NCI-H2107 treated with DMSO at 0.1 percent for 48 hours (cell line): ENCODE data around the gene RFC4.
"Not testable (repeated sequence)": the region's sequence is repeated elsewhere in the genome, so short reads cannot be mapped to it uniquely, and the experiment has no call there.

ENCODE experiments used
- DNase-seq: peaks from one replicate; lab custom pipeline; 2025; ENCODE audit not compliant: unreplicated experiment; lab: John Stamatoyannopoulos, UW

The RFC4 gene, protein sequence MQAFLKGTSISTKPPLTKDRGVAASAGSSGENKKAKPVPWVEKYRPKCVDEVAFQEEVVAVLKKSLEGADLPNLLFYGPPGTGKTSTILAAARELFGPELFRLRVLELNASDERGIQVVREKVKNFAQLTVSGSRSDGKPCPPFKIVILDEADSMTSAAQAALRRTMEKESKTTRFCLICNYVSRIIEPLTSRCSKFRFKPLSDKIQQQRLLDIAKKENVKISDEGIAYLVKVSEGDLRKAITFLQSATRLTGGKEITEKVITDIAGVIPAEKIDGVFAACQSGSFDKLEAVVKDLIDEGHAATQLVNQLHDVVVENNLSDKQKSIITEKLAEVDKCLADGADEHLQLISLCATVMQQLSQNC

GRCh38 chr3:186806089-186807055, at the start of gene RFC4:
TSS of gene RFC4 (minus strand) at chr3:186806482. CDS start at chr3:186804713, 1,769 bp downstream.
- peak; percentile 89 for DNase-seq

DNA sequence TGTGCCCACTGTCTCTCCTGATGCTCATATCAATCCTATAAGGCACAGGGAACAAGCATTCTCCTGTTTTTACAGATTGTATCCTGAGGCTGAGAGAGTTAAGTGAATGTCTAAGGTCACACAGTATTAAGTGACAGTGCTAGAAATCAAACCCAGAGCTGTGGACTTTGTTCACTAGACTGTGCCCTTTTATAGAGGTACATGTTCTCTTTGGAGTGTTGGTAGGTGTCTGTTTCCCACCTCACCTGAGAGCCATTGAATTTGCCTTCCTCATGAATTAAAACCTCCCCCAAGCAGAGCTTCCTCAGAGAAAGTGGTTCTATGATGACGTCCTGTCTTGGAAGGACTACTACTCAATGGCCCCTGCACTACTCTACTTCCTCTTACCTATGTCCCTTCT, 48.7 kb upstream of the RFC4 start:
- DNase-seq = no peak

DNA sequence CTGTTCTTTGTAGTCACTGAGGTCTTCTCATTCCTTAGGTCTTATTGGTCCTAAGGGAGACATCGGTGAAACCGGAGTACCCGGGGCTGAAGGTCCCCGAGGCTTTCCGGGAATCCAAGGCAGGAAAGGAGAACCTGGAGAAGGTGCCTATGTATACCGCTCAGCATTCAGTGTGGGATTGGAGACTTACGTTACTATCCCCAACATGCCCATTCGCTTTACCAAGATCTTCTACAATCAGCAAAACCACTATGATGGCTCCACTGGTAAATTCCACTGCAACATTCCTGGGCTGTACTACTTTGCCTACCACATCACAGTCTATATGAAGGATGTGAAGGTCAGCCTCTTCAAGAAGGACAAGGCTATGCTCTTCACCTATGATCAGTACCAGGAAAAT, 47.9 kb upstream of the RFC4 start:
- DNase-seq = no peak

DNA sequence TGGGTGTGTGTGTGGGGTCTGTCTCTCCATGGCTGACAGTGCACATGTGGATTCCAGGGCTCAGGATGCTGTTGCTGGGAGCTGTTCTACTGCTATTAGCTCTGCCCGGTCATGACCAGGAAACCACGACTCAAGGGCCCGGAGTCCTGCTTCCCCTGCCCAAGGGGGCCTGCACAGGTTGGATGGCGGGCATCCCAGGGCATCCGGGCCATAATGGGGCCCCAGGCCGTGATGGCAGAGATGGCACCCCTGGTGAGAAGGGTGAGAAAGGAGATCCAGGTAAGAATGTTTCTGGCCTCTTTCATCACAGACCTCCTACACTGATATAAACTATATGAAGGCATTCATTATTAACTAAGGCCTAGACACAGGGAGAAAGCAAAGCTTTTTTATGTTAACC, 46.7 kb upstream of the RFC4 start:
- no peak for DNase-seq

DNA sequence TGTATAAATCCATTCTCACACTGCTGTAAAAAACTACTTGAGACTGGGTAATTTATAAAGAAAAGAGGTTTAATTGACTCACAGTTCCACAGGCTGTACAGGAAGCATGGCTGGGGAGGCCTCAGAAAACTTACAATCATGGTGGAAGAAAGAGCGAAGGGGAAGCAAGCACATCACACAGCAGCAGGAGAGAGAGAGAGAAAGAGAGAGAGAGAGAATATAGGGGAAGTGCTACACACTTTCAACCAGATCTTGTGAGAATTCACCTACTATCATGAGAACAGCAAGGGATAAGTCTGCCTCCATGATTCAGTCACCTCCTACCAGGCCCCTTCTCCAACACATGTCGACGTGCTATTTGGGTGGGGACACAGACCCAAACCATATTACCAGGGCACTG, 45.6 kb upstream of the RFC4 start:
- not testable (repeated sequence) for DNase-seq

DNA sequence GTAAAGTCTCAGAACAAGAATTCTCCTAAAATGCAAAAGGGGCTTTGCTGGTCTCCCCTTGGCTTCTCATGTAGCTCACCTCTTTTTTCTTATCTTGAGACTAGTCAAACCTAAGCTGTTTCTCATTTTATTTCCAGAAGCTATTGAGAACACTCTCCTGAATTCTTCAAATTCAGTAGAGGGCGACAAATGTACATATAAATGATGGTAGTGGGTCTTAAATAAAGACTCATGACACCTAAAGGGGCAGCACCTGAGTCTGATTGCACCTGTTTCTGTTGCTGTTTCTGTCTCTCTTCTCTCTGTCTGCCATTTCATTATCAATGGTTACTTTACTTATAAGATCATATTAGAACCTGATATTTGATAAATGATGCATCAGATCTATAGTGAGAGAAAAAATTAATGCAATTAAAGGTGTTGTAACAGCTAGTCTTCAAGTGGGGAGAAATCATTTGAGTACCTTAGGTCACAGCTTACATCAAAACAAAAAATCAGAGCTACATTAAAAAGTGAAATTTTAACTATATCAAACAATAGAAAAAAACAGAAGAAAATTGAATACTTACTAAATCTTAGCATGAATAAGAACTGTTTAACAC, 43.2 kb upstream of the RFC4 start:
- peak; percentile 94 for DNase-seq

DNA sequence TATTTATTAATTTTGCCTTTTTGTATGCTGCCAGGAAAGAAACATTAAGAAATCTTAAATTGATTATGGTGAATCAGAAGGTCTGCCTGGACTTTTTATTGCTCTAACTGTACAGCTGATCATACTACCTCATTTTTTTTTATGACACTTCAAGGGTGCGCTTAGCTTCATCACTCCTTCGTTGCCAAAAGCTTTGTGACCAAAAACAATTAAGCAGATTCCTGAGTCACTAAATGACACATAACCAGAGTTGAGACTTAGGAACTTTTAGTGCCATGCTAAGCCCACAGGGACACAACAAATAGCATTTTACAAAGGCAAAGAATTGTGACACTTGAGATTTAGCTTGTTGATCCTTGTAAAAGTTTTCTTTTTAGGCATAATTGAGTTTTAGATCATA, 41.2 kb upstream of the RFC4 start:
- DNase-seq = no peak

DNA sequence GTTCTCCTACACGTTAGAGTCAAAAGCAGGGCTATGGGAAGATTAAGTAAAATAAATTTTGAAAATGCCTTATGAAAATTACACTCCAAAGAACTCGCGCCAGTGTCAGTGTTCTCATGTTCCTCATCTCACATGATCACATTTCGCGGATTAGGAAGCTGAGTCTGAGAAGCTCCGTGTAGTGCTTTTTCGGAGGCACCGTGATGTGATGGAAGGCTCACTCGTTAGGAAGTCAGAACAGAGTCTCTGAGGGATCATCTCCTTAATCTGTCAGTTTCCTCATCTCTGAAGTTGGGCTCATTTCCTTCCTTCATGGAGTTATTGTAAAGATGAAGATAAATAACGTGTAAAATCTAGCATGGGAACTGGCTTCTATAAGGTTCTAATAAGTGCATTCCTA, 39.5 kb upstream of the RFC4 start:
- no peak for DNase-seq

DNA sequence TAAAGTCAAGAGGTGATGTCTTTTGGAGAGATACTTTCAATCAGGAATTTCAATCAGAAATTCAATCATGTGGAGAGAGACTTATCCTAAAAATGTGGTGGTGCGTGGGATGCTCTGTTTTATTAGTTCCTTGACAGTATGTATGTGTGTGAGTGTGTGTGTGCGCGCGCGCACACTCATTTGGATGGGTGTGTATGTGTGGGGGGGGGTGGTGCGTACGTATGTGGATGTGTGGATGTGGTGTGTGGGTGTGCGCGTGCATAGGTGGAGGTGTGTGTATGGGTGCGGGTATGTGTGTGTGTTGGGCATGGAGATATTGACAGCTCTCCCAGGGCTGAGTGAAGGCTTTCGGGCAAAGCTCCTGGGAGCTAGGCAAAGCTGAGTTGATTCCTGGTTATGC, 38.6 kb upstream of the RFC4 start:
- DNase-seq = no peak

DNA sequence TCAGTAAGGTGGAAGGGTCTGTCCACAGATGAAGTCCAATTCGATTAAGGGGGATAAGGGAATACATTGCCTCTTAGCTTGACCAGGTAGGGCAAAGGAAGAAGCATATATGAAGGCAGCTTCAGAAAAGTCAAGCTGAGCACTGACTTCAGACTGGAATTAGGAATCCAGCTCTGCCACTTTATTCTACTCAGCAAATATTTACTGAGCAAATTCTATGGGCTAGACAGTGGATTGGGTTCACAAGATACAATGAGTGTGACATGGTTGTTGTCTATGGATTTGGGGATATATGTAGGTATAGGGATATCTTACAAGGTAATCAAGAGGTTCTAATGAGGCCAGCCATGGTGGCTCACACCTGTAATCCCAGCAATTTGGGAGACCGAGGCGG, 36.8 kb upstream of the RFC4 start:
- no peak for DNase-seq

GRCh38 chr3:186842426-186843038, 36.2 kb upstream of the RFC4 start, which contains the start of gene ADIPOQ:
TSS of gene ADIPOQ (plus strand) at chr3:186842710. CDS start at chr3:186853059, 10,349 bp downstream.
- no peak for DNase-seq

- no peak for DNase-seq
Observed at GRCh38 chr3:186841620-186842019, 35.3 kb upstream of the RFC4 start.

- DNase-seq = no peak
Observed at GRCh38 chr3:186839874-186840641, 33.8 kb upstream of the RFC4 start.

DNA sequence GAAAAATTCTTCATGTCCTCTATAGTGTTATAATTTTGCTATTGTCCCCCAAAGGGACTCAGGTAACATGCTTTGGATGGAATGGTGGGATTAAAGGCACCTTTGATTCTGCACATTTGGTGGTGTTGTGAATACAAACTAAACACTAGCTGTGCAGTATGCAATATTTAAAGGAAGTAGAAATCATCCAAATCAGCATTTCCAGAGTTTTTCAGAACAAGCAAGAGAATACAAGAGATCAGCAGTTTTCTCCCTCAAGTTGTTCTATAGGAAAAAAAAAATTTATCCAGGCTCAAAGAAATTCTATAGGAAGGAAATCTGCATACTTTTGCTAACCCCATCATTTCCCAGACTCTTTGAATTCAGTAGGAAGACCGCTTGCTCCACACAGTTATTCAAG, 26.0 kb upstream of the RFC4 start:
- no peak for DNase-seq

DNA sequence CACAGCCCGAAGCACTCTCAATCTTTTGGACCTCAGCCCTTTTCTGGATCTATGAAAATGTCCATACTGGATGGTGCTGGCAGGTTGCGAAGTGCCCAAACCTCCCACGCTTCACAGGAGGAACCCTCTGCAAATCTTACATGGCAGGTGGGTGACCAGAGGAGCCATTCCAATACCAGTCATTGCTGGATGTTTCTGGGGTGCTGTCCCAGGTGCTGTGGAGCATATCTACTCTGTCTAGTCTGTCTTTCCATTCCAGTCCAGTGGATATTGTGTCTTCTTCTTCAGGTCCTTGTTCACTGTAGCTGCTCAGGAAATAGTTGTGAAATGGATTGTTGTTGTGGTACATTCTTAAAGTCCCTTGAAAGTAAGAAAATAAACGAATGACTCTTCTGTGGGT, 25.5 kb upstream of the RFC4 start:
- no peak for DNase-seq

GRCh38 chr3:186828340-186828739, 22.1 kb upstream of the RFC4 start:
- DNase-seq = no peak

DNA sequence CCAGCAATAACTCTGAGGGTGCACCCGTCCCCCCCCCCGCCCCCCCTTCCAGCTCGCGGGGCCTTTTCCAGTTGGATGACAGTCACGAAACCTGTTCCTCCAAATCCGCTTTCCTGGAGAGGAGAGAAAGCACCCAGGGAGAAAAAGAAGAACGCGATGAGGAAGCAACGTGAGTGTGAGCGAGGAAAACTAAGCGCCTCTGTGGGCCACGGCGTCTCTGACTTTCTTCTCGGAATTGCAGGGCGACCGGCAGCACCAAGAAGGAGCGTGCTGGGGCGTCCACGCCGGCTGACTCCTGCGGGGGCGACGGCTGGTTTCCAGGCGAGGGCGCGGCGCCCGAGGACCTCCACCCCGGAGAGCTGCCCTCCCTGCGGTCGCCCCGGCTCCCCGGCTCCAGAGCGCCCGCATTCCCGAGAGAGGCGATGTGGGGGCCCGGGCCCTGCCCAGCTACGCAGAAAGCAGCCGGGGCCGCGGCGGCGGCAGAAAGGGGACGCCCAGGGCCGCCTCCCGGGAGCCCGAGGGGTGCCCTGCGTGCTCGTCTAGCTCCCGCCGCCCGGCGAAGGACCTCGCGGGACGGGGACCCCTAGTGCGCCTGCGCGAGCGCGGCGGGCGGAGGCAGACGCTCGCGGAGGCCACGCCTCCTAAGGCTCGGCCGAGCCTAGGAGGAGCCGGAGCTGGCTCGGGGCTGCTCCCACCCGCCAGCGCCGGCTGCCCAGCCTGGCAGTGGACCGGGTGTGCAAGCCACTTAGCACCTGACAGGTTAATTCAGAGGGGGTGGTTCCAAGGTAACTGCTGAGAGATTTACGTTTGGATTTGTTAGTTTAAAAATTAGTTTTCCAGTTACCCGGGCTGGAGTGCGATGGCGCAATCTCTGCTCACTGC, 20.9 kb upstream of the RFC4 start:
- peak; percentile 82 for DNase-seq

DNA sequence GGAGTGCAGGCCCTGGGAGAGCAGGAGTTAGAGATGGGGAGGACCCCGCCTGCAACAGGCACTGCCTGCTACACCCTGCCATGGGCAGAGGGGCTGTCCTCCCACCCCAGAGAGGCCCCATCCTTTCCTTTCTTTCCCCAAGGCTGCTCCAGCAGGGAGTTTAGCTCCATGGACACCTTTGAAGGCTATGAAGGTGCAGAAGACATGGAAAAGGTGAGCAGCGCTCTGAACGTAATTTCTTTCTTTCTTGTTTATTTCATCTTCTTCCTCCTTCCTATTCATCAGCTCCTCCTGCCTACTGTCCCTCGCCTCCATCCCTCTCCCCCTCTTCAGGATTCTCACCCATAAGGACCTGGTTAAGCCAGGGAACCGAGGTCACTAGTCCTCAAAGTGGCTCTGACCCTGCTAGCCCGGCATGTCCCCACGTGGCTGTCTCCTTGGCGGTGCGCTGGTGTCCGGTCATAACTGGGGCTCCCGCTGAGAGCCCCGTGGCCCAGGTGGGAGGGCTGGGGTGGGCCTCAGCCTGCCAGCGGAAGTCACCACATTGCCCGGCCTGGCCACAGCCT, 20.2 kb upstream of the RFC4 start:
- no peak for DNase-seq

GRCh38 chr3:186825872-186826409, 19.7 kb upstream of the RFC4 start:
- DNase-seq = peak; percentile 73
